T-helper 1 cell treated with Interleukin-12 subunit alpha and Interleukin-12 subunit beta and Interleukin-4 antibody, amounts not matched to agents 30 μg/mL and 1 μg/mL, for 36 hours (primary cell): ENCODE data around the gene TIAM1.

Source experiments
- H3K27ac Mint-ChIP-seq: one replicate; pipeline ENCODE4 v1.8.0; 2021; ENCODE audit warnings: mild to moderate bottlenecking, mixed read lengths
- H3K27me3 Mint-ChIP-seq: one replicate; pipeline ENCODE4 v1.8.0; 2021; ENCODE audit warnings: low read depth, mixed read lengths
- H3K36me3 Mint-ChIP-seq: one replicate; pipeline ENCODE4 v1.8.0; 2021; ENCODE audit warnings: low read depth, mixed read lengths
- H3K4me1 Mint-ChIP-seq: one replicate; pipeline ENCODE4 v1.8.0; 2021; ENCODE audit warnings: low read depth, mixed read lengths
- H3K4me3 Mint-ChIP-seq: one replicate; pipeline ENCODE4 v1.8.0; 2021; ENCODE audit warnings: mild to moderate bottlenecking, moderate library complexity, mixed read lengths
- H3K9me3 Mint-ChIP-seq: one replicate; pipeline ENCODE4 v1.8.0; 2021; ENCODE audit warnings: mixed read lengths

The TIAM1 gene

GRCh38 chr21:31084689-31085088 lies 259.4 kb downstream of the TIAM1 start:
- no peaks in the 10 kb centered on the region for H3K36me3 Mint-ChIP-seq
- peaks cover 9% of the 10 kb centered on the region for H3K4me1 Mint-ChIP-seq
- no peak overlapping the region for H3K27ac Mint-ChIP-seq
- H3K27me3 Mint-ChIP-seq: peaks cover 7% of the 10 kb centered on the region
- no peaks in the 10 kb centered on the region for H3K9me3 Mint-ChIP-seq
- no peak overlapping the region for H3K4me3 Mint-ChIP-seq

- Mint-ChIP-seq H3K36me3 (no peaks in the 10 kb centered on the region), H3K9me3 (no peaks in the 10 kb centered on the region), H3K27ac (no peak overlapping the region), H3K27me3 (peaks cover 25% of the 10 kb centered on the region), H3K4me3 (no peak overlapping the region), H3K4me1 (peaks cover 9% of the 10 kb centered on the region)
These were observed 265.3 kb downstream of the TIAM1 start for GRCh38 chr21:31078796-31079195.

GRCh38 chr21:31078216-31078615 lies 265.8 kb downstream of the TIAM1 start:
- Mint-ChIP-seq H3K27ac (no peak overlapping the region), H3K4me3 (no peak overlapping the region), H3K9me3 (no peaks in the 10 kb centered on the region), H3K27me3 (peaks cover 30% of the 10 kb centered on the region), H3K4me1 (peaks cover 9% of the 10 kb centered on the region), H3K36me3 (no peaks in the 10 kb centered on the region)

- Mint-ChIP-seq H3K4me3 (no peak overlapping the region), H3K27me3 (peaks cover 41% of the 10 kb centered on the region), H3K4me1 (peaks cover 9% of the 10 kb centered on the region), H3K36me3 (no peaks in the 10 kb centered on the region), H3K27ac (no peak overlapping the region), H3K9me3 (no peaks in the 10 kb centered on the region)
These were observed 268.2 kb downstream of the TIAM1 start for GRCh38 chr21:31075848-31076247.

GRCh38 chr21:31072533-31072932 lies 271.5 kb downstream of the TIAM1 start:
- H3K9me3 Mint-ChIP-seq: no peaks in the 10 kb centered on the region
- H3K36me3 Mint-ChIP-seq: no peaks in the 10 kb centered on the region
- H3K27me3 Mint-ChIP-seq: peaks cover 51% of the 10 kb centered on the region
- no peak overlapping the region for H3K4me3 Mint-ChIP-seq
- H3K27ac Mint-ChIP-seq: no peak overlapping the region
- no peaks in the 10 kb centered on the region for H3K4me1 Mint-ChIP-seq
